Adipocyte (in vitro differentiated cells): Measurements from ENCODE around the gene MBP.

Experiments used
- DNase-seq: peaks from one replicate; pipeline ENCODE4 v3.0.0-alpha.2; 2015; ENCODE audit warnings: low read depth
- H3K27me3 ChIP-seq: replicated peaks from 2 replicates; pipeline ENCODE4 v1.7.0; 2013; ENCODE audit warnings: mild to moderate bottlenecking, low read length, moderate library complexity; ENCODE audit not compliant: control insufficient read depth, insufficient read depth
- H3K36me3 ChIP-seq: 2 replicates; pipeline ENCODE4 v1.7.0; 2013; ENCODE audit warnings: low read length, mild to moderate bottlenecking, moderate library complexity; ENCODE audit not compliant: control insufficient read depth, insufficient read depth, severe bottlenecking
- H3K4me1 ChIP-seq: 2 replicates; pipeline ENCODE4 v1.7.0; 2013; ENCODE audit warnings: mild to moderate bottlenecking, low read length, moderate library complexity; ENCODE audit not compliant: control insufficient read depth, insufficient read depth
- H3K4me3 ChIP-seq: 2 replicates; pipeline ENCODE4 v1.7.0; 2013; ENCODE audit warnings: mild to moderate bottlenecking, low read length, moderate library complexity
- H3K9ac ChIP-seq: 2 replicates; pipeline ENCODE4 v1.7.0; 2013; ENCODE audit warnings: mild to moderate bottlenecking, low read length, moderate library complexity
- H3K9me3 ChIP-seq: 2 replicates; pipeline ENCODE4 v1.7.0; 2013; ENCODE audit warnings: mild to moderate bottlenecking, low read length, moderate library complexity; ENCODE audit not compliant: control insufficient read depth

The MBP gene

GRCh38 chr18:77086656-77087392 lies 45.8 kb downstream of the MBP start:
- Histone ChIP-seq H3K27me3 (no peaks in the 10 kb centered on the region), H3K9me3 (no peaks in the 10 kb centered on the region), H3K4me1 (peaks cover 33% of the 10 kb centered on the region), H3K4me3 (peak overlapping the region; percentile 77), H3K36me3 (no peaks in the 10 kb centered on the region), H3K9ac (peak overlapping the region; percentile 76)
- no peak for DNase-seq

DNA sequence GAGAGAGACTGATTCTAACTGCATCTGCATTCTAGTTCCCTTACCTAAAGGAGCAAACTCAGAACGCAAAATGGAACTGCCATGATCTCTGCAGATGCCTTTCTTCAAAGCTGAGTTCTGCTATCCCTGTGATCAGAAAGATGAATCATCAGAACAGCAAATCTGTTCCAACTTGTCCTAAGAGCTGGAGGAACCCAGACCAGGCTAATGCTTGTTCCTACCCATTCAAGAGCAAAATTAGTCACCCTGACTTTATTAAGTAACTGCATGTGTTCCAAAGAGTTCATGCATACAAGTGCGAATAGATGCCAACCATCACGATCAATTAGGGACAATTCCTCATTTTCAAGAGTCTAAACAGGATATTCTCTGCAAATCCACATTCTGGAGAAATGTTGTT lies 46.5 kb downstream of the MBP start:
- Histone ChIP-seq H3K4me3 (peak overlapping the region; percentile 77), H3K36me3 (no peaks in the 10 kb centered on the region), H3K4me1 (peaks cover 36% of the 10 kb centered on the region), H3K9me3 (no peaks in the 10 kb centered on the region), H3K9ac (peak overlapping the region; percentile 76), H3K27me3 (no peaks in the 10 kb centered on the region)
- DNase-seq = peak; percentile 73

GRCh38 chr18:77084688-77085035 lies 47.9 kb downstream of the MBP start:
- Histone ChIP-seq H3K4me3 (no peak overlapping the region), H3K9me3 (no peaks in the 10 kb centered on the region), H3K36me3 (no peaks in the 10 kb centered on the region), H3K4me1 (peaks cover 39% of the 10 kb centered on the region), H3K27me3 (no peaks in the 10 kb centered on the region), H3K9ac (no peak overlapping the region)
- no peak for DNase-seq

GRCh38 chr18:77082316-77082955 lies 50.1 kb downstream of the MBP start:
- no peaks in the 10 kb centered on the region for H3K36me3 ChIP-seq
- no peaks in the 10 kb centered on the region for H3K9me3 ChIP-seq
- H3K27me3 ChIP-seq = no peaks in the 10 kb centered on the region
- DNase-seq = no peak
- H3K4me1 ChIP-seq = peaks cover 48% of the 10 kb centered on the region
- no peak overlapping the region for H3K4me3 ChIP-seq
- H3K9ac ChIP-seq = no peak overlapping the region

- peaks cover 38% of the 10 kb centered on the region for H3K4me1 ChIP-seq
- no peaks in the 10 kb centered on the region for H3K9me3 ChIP-seq
- no peaks in the 10 kb centered on the region for H3K27me3 ChIP-seq
- H3K4me3 ChIP-seq = no peak overlapping the region
- peak; percentile 61 for DNase-seq
- no peaks in the 10 kb centered on the region for H3K36me3 ChIP-seq
- H3K9ac ChIP-seq = no peak overlapping the region
Measured at GRCh38 chr18:77081390-77081778, 51.2 kb downstream of the MBP start.

GRCh38 chr18:77079954-77080682 lies 52.5 kb downstream of the MBP start:
- Histone ChIP-seq H3K4me1 (peaks cover 26% of the 10 kb centered on the region), H3K4me3 (no peak overlapping the region), H3K27me3 (no peaks in the 10 kb centered on the region), H3K9me3 (no peaks in the 10 kb centered on the region), H3K36me3 (no peaks in the 10 kb centered on the region), H3K9ac (no peak overlapping the region)
- no peak for DNase-seq

DNA sequence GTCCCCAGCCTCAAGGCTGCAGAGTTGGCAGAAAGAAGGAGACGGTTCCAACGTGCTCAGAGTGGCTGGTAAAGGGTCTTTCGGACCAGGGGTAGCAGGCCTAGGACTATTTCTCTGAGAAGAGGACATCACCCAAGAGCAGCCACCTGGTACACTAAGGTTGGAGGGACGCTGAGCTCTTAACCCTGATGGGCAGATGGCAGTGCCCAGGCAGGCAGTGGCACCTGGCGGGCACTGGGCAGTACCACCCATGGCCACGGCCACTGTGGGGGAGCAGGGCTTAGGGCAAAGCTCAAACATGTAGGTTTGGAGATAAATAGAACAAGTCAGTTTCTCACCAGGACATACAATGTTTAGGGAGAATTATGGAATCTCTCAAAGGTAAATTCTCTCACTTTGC lies 53.5 kb downstream of the MBP start:
- no peak overlapping the region for H3K9ac ChIP-seq
- H3K27me3 ChIP-seq = no peaks in the 10 kb centered on the region
- peaks cover 16% of the 10 kb centered on the region for H3K4me1 ChIP-seq
- no peaks in the 10 kb centered on the region for H3K36me3 ChIP-seq
- H3K4me3 ChIP-seq = no peak overlapping the region
- no peaks in the 10 kb centered on the region for H3K9me3 ChIP-seq
- DNase-seq = no peak

DNA sequence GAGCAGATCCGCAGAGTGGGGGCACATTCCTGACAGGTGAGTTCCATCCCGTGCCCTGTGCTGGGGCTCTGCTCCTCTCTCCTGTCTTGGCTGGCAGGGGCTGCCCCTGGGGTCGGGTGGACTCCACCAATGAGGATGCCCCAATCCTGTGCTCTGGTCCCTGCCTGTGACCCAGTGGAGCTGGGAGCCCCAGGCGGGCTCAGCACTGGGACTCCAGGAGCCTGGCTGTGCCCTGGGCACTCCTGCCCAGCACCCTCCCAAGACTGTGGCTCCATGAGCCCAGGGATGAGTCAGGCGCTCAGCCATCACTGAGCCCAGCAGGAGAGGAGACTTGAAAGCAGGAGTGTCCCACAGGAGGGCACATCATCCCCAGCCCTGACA lies 53.9 kb downstream of the MBP start:
- peaks cover 14% of the 10 kb centered on the region for H3K4me1 ChIP-seq
- H3K27me3 ChIP-seq = no peaks in the 10 kb centered on the region
- no peaks in the 10 kb centered on the region for H3K36me3 ChIP-seq
- no peak overlapping the region for H3K4me3 ChIP-seq
- H3K9me3 ChIP-seq = no peaks in the 10 kb centered on the region
- DNase-seq = no peak
- no peak overlapping the region for H3K9ac ChIP-seq

DNA sequence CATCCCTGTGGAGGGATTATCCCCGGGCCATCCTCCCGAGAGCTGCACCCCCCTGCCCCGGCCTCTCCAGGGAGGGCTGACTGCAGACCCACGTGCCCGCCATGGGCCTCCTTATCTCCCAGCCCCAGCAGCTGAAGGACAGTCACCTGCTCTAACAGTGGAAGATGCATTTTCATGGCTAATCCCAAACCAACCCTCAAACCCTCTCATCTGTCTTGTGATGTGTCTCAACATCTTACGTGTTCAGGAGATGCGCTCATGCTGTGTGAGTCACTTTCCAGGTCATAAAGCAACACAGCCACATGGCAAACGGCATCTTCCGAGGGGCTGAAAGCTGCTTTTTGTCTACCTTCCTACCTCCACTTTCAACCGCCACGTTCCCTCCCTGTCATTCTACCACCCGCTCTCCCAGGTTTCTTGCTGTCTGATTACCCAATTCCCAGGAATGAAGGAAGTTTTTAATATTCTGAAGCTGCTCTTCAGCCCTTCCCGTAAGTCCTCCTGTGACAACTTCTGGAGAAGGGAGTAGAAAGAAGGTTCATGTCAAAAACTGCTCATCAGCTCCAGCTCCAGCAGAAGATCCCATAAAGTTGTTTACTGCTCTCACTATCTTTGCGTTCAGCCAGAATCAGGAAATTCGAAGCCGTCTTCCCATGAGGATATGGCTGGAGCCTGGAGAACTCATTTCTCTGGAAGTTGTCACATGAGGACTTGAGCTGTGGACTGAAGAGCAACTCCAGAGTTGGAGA lies 54.5 kb downstream of the MBP start:
- Histone ChIP-seq H3K27me3 (no peaks in the 10 kb centered on the region), H3K9me3 (no peaks in the 10 kb centered on the region), H3K4me1 (peaks cover 14% of the 10 kb centered on the region), H3K9ac (no peak overlapping the region), H3K4me3 (no peak overlapping the region), H3K36me3 (no peaks in the 10 kb centered on the region)
- DNase-seq = no peak

DNA sequence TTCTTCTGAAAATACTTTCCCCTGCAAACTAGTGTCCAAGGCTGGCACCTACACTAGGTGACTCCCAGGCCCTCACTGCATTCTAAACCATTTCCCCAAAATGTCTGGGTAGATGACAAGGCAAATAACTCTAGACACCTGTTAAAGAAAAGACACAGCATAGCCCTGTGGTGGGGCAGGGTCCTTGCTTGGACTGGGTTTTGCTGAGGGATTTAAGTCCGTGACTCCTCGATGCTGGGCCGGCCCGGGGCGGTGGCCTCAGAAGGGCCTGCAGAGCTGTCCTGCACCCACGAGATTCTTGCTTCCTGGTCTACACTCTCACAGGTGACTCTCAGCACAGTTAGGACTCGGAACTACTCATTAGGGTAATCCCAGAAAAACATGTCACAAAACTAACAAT lies 55.2 kb downstream of the MBP start:
- Histone ChIP-seq H3K27me3 (no peaks in the 10 kb centered on the region), H3K36me3 (no peaks in the 10 kb centered on the region), H3K4me3 (no peak overlapping the region), H3K9ac (no peak overlapping the region), H3K4me1 (peaks cover 16% of the 10 kb centered on the region), H3K9me3 (no peaks in the 10 kb centered on the region)
- DNase-seq = no peak

GRCh38 chr18:77076111-77076510 lies 56.5 kb downstream of the MBP start:
- H3K4me1 ChIP-seq = peaks cover 26% of the 10 kb centered on the region
- H3K9ac ChIP-seq = no peak overlapping the region
- no peak overlapping the region for H3K4me3 ChIP-seq
- no peaks in the 10 kb centered on the region for H3K36me3 ChIP-seq
- H3K27me3 ChIP-seq = no peaks in the 10 kb centered on the region
- no peak for DNase-seq
- H3K9me3 ChIP-seq = no peaks in the 10 kb centered on the region
